GM12801 (cell line): ENCODE results near the gene TTC39A.

Experiments used
- TF ChIP-seq, protein P1 (sequence below): IDR thresholded peaks from one replicate; pipeline ENCODE4 v1.5.1; 2011; ENCODE audit warnings: control low read depth; ENCODE audit not compliant: insufficient read length; ENCODE audit errors: extremely low read depth

The TTC39A gene

DNA sequence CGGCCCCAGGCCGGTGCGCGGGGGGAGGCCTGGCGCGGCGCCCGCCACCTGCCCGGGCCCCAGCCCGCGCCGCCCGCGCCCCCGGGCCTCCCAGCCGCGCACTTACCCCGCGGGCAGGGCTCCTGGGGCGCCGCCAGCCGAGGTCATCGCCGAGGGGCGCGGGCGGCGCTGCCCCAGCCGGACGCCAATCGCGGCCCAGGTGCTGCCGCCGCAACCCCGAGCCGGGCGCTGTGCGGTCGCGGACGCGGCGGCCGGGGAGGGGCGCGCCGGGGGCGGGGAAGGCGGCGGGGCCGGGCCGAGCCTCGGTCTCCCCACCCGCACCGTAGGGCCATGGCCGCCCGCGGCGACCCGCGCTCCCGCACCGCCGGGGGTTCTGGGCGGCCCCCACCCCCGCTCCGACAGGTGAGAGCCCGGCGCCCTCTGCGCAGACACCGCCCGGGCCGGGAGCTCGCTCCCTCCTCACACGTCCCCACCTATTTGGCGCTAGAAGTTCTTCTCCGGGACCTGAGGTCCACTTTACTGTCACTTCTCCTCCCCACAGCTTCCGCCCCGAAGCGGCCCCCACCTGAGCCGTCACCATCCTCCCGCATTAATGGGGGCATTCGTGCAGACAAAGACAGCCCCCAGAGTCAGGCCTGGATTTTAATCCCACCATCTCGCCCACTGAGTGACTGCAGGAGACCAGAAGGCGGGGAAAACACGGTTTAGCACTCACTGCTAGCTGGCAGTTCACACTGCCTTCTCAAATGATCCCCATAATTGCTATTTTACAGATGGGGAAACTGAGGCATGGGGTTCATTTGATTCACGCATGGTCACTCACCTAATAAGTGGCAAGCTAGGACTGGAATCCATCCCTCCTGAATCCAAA lies at the start of gene TTC39A:
Gene TTC39A (minus strand): TSS at position 232 of the 871 bp plus-strand sequence. CDS start 85 bp downstream, at position 147.
- TF ChIP-seq, protein P1, sequence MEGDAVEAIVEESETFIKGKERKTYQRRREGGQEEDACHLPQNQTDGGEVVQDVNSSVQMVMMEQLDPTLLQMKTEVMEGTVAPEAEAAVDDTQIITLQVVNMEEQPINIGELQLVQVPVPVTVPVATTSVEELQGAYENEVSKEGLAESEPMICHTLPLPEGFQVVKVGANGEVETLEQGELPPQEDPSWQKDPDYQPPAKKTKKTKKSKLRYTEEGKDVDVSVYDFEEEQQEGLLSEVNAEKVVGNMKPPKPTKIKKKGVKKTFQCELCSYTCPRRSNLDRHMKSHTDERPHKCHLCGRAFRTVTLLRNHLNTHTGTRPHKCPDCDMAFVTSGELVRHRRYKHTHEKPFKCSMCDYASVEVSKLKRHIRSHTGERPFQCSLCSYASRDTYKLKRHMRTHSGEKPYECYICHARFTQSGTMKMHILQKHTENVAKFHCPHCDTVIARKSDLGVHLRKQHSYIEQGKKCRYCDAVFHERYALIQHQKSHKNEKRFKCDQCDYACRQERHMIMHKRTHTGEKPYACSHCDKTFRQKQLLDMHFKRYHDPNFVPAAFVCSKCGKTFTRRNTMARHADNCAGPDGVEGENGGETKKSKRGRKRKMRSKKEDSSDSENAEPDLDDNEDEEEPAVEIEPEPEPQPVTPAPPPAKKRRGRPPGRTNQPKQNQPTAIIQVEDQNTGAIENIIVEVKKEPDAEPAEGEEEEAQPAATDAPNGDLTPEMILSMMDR, result no peak

DNA sequence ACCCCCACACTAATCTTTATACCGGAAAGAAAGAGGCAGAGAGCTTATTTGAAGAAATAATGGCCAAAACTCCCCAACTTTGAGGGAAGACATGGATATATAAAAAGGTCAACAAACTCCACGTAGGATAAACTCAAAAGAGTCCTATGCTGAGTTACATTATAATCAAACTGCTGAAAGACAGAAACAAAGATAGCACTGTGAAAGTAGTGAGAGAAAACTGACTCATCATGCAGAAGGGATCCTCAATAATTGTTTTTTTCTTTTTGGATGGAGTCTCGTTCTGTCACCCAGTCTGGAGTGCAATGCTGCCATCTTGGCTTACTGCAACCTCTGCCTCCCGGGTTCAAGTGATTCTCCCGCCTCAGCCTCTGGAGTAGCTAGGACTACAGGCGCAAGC lies 48.5 kb upstream of the TTC39A start:
- TF ChIP-seq, protein P1, result no peak

DNA sequence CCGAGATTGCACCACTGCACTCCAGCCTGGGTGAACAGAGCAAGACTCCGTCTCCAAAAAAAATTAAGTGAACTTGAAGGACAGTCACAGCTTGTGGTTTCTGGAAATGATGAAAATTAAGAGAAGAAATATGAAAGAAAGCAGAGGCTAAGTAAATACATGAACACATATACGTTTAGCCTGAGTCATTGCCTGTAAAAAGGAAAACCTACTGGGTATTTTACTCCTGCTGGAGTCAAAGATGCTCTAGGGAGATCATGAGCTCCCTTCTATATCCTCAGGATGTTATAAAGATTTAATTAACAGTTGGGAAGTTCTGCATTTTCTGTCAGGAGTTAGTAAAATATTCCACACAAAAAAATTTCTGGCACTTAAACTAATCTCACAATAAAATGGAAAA lies 43.5 kb upstream of the TTC39A start:
- TF ChIP-seq, protein P1, result no peak

DNA sequence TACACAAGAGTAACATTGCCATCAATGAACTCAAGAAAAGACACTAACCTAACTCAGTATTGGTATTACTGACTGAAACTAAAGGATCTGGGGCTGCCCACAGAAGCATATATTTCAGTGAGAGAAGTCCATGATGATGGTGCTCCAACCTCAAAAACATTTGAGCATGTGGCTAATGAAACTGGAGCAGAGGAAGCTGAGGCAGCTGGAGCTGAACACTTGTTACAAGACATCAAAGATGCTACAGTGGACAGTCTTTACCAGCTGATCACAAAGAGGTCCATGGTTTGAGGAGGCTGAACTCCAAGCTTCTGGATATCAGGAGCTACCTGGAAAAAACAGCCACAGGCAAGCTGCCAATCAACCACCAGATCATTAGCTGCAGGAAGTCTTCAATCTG lies 42.2 kb upstream of the TTC39A start:
- TF ChIP-seq, protein P1, result no peak

DNA sequence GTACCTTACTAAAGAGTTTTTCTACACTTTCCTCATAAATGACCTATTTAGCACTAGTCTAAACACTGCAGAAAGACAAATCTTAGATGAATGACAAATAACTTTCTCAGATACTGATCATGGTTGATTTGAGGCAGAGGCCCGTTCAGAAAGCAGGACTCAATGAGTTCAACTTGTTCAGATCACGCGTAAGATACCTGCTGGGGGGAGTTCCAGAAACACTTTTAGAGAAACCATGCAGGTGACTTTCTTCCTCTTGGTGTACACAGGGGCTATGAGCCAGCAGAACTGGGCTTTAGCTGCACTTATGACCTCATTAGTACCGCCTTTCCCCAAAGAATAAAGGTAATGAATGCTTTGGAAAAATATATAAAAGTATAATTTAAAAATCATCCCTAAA lies 38.8 kb upstream of the TTC39A start:
- TF ChIP-seq, protein P1, result no peak

DNA sequence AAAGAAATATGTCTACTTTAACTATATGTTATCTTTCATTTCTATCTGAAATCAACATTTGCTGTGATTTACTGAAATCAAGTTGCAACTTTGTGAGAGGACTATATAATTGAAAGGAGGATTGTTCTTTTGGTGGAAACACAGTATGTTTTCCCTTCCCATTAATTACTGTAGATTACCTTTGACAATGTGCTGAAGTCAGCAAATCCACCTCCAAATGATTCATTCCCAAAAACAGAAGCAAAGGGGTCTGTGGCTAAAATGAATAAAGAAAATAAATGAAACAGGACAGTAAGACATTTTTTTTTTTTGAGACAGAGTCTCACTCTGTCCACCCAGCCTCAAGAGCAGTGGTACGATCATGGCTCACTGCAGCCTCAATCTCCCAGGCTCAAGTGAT lies 35.4 kb upstream of the TTC39A start:
- TF ChIP-seq, protein P1, result no peak

DNA sequence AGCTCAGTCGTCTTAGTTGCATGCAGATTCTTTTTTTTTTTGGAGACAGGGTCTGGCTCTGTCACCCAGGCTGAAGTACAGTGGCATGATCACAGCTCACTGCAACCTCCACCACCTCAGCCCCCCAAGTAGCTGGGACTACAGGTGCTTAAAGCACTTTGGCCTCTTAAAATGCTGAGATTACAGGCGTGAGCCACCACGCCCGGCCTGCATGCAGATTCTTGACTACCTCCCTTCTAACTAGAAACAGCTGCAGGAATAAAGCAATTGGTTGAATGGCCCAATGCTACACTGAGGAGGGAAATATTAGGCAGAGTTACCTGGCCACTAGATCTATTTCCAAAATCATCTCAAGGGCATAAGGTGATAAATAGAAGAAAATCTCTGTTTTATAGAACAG lies 29.5 kb upstream of the TTC39A start:
- TF ChIP-seq, protein P1, result no peak
